Measurements from ENCODE around the gene RAD51. TPM values are rescaled to one million over a fixed set of nuclear protein-coding genes. Genes with fewer than 3 reads are reported as not detected.
"Not testable (repeated sequence)": the region's sequence is repeated elsewhere in the genome, so short reads cannot be mapped to it uniquely, and the experiment has no call there.

RAD51 gene
- total RNA-seq, 1 donor from 2014 or later = 0.98 TPM

GRCh38 chr15:40680151-40680550 lies 14.8 kb upstream of the RAD51 start:
- no peaks in the 10 kb centered on the region for H3K36me3 ChIP-seq
- no peak for DNase-seq
- ATAC-seq = no peak
- H3K9me3 ChIP-seq = no peaks in the 10 kb centered on the region
- no peak overlapping the region for H3K27ac ChIP-seq
- H3K4me1 ChIP-seq = no peaks in the 10 kb centered on the region
- intact Hi-C loops (cut with DNase I) = no loop called here
- TF ChIP-seq CTCF (IDR thresholded peaks at IDR 0.05) = no peak
- no peak overlapping the region for H3K4me3 ChIP-seq
- no peaks in the 10 kb centered on the region for H3K27me3 ChIP-seq

GRCh38 chr15:40680959-40681358 lies 14.0 kb upstream of the RAD51 start:
- DNase-seq; H3K4me3 ChIP-seq; H3K36me3 ChIP-seq; H3K27ac ChIP-seq; intact Hi-C loops (cut with DNase I); H3K9me3 ChIP-seq; ATAC-seq; H3K4me1 ChIP-seq; H3K27me3 ChIP-seq: not testable (repeated sequence)

- no peak overlapping the region for H3K4me3 ChIP-seq
- H3K27me3 ChIP-seq = no peaks in the 10 kb centered on the region
- no peaks in the 10 kb centered on the region for H3K9me3 ChIP-seq
- intact Hi-C loops (cut with DNase I) = no loop called here
- no peak for TF ChIP-seq CTCF (IDR thresholded peaks at IDR 0.05)
- H3K36me3 ChIP-seq = no peaks in the 10 kb centered on the region
- no peak for ATAC-seq
- H3K27ac ChIP-seq = no peak overlapping the region
- no peak for DNase-seq
- no peaks in the 10 kb centered on the region for H3K4me1 ChIP-seq
Measured at GRCh38 chr15:40684381-40684780, 10.6 kb upstream of the RAD51 start.

DNA sequence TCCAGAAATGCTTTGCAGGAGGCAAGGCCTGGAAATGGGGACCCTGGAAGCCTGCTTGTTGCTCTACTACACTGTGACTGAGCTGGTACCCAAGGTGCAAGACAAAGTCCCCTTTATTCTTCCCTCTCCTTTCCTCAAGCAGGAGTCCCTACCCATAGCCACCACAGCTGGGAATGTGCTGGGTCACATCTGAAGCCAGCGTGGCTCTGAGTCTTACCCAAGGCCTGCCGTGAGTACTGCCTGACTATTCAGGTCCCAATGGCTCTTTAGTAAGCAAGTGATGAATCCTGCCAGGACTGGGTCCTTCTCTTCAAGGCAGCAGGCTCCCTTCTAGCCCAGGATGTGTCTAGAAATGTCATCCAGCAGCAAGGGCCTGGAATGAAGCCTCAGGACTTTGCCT lies 9.6 kb upstream of the RAD51 start:
- intact Hi-C loops (cut with DNase I) = no loop called here
- no peak for TF ChIP-seq CTCF (IDR thresholded peaks at IDR 0.05)
- Histone ChIP-seq H3K4me3 (no peak overlapping the region), H3K27ac (no peak overlapping the region), H3K9me3 (no peaks in the 10 kb centered on the region), H3K27me3 (no peaks in the 10 kb centered on the region), H3K36me3 (no peaks in the 10 kb centered on the region), H3K4me1 (no peaks in the 10 kb centered on the region)
- ATAC-seq (no peak), DNase-seq (no peak)

- DNase-seq (no peak), ATAC-seq (no peak)
- Histone ChIP-seq H3K9me3 (no peaks in the 10 kb centered on the region), H3K27me3 (no peaks in the 10 kb centered on the region), H3K27ac (no peak overlapping the region), H3K4me3 (no peak overlapping the region), H3K36me3 (peaks cover 8% of the 10 kb centered on the region), H3K4me1 (peaks cover 9% of the 10 kb centered on the region)
- no peak for TF ChIP-seq CTCF (IDR thresholded peaks at IDR 0.05)
- intact Hi-C loops (cut with DNase I) = no loop called here
Measured at GRCh38 chr15:40688932-40689799, 5.8 kb upstream of the RAD51 start.

DNA sequence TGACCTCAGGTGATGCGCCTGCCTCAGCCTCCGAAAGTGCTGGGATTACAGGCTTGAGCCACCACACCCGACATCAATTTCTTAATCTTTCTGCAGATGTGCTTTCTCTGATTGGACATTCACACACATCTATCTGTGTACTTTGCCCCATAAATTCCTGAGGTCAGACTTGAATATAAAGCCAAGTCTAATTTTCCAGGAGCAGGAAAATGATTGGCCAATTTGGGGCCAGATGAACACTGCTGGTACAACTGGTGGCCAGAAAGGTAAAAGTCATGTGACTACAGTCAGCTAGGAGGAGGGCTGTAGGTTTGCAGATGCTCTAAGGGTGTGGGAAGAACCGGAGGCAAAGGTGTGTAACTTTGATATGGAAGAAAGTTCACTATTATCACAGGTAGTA lies 3.2 kb upstream of the RAD51 start:
- no peak for TF ChIP-seq CTCF (IDR thresholded peaks at IDR 0.05)
- intact Hi-C loops (cut with DNase I) = no loop called here
- peaks cover 8% of the 10 kb centered on the region for H3K36me3 ChIP-seq
- no peaks in the 10 kb centered on the region for H3K9me3 ChIP-seq
- ATAC-seq (no peak), DNase-seq (no peak)
- H3K4me3 ChIP-seq = no peak overlapping the region
- H3K27me3 ChIP-seq = no peaks in the 10 kb centered on the region
- peaks cover 15% of the 10 kb centered on the region for H3K4me1 ChIP-seq
- no peak overlapping the region for H3K27ac ChIP-seq

Measured in upper lobe of right lung (tissue), 1 donor.